SU-DHL-6 (cell line): ENCODE measurements around the gene ENOX1.

Source experiments
- H2AFZ ChIP-seq: fragments of 200-600 bp; sonication (generic); 2 replicates; pipeline ENCODE4 v1.6.1; 2014; ENCODE audit warnings: low read depth, mild to moderate bottlenecking, moderate library complexity, mixed read lengths, antibody characterized with exemption, low read length; ENCODE audit not compliant: severe bottlenecking
- H3F3A ChIP-seq: fragments of 200-600 bp; shearing (Covaris generic); 2 replicates; pipeline ENCODE4 v1.6.0; 2016; ENCODE audit warnings: antibody characterized with exemption, mild to moderate bottlenecking; ENCODE audit not compliant: insufficient read depth
- H3K27ac ChIP-seq: fragments of 200-600 bp; sonication (generic); 2 replicates; pipeline ENCODE4 v1.5.1; 2016; ENCODE audit warnings: low read depth, mild to moderate bottlenecking, low read length, moderate library complexity, mixed read lengths
- H3K27me3 ChIP-seq: fragments of 200-600 bp; sonication (generic), shearing (Covaris generic); 2 replicates; pipeline ENCODE4 v1.6.0; 2014; ENCODE audit warnings: mild to moderate bottlenecking, low read length
- H3K36me3 ChIP-seq: fragments of 200-600 bp; sonication (generic); 2 replicates; pipeline ENCODE4 v1.6.1; 2014; ENCODE audit warnings: mild to moderate bottlenecking, low read length, mixed read lengths
- H3K4me2 ChIP-seq: fragments of 300-600, 200-600 bp; shearing (Covaris generic), sonication (generic); 2 replicates; pipeline ENCODE4 v1.6.0; 2014; ENCODE audit warnings: low read length, low read depth, mild to moderate bottlenecking; ENCODE audit not compliant: poor library complexity, severe bottlenecking
- H3K4me3 ChIP-seq: fragments of 200-600 bp; sonication (generic); 2 replicates; pipeline ENCODE4 v1.5.1; 2014; ENCODE audit warnings: antibody characterized with exemption, low read length, mild to moderate bottlenecking, mixed read lengths; ENCODE audit not compliant: insufficient read depth, poor library complexity, severe bottlenecking
- H3K79me2 ChIP-seq: fragments of 200-600 bp; sonication (generic); 2 replicates; pipeline ENCODE4 v1.6.1; 2014; ENCODE audit warnings: mild to moderate bottlenecking, low read length, moderate library complexity; ENCODE audit not compliant: insufficient read depth
- H3K9ac ChIP-seq: fragments of 200-600 bp; sonication (generic); 2 replicates; pipeline ENCODE4 v1.7.0; 2014; ENCODE audit warnings: mild to moderate bottlenecking, low read length
- H3K9me2 ChIP-seq: fragments of 200-600 bp; sonication (generic); replicated peaks from 2 replicates; pipeline ENCODE4 v1.6.1; 2014; ENCODE audit warnings: low read length; ENCODE audit not compliant: insufficient read depth
- H3K9me3 ChIP-seq: fragments of 200-600 bp; sonication (generic); 2 replicates; pipeline ENCODE4 v1.6.1; 2014; ENCODE audit warnings: low read length, mixed read lengths; ENCODE audit not compliant: insufficient read depth
- H4K20me1 ChIP-seq: fragments of 200-600 bp; sonication (generic); 2 replicates; pipeline ENCODE4 v1.6.1; 2014; ENCODE audit warnings: low read depth, mild to moderate bottlenecking, antibody characterized with exemption, low read length, moderate library complexity, mixed read lengths
- CTCF ChIP-seq: fragments of 200-600 bp; sonication (generic); IDR thresholded peaks from one replicate; pipeline ENCODE4 v1.5.1; 2017; ENCODE audit warnings: antibody characterized with exemption, mild to moderate bottlenecking, low read length, moderate library complexity; ENCODE audit not compliant: insufficient read depth, poor library complexity, severe bottlenecking
- EZH2phosphoT487 ChIP-seq: fragments of 200-600 bp; sonication (generic), shearing (Covaris generic); conservative IDR thresholded peaks from 2 replicates; pipeline ENCODE4 v1.6.1; 2018; ENCODE audit warnings: mild to moderate bottlenecking, antibody characterized with exemption, low read length, moderate library complexity, mixed read lengths

The ENOX1 gene

GRCh38 chr13:43360892-43361610 is 425.7 kb downstream of the ENOX1 start:
- Histone ChIP-seq H3K27ac (no peak overlapping the region), H3K79me2 (no peaks in the 10 kb centered on the region), H3F3A (no peaks in the 10 kb centered on the region), H3K4me3 (no peak overlapping the region), H2AFZ (no peak overlapping the region), H3K9me3 (no peaks in the 10 kb centered on the region), H3K36me3 (no peaks in the 10 kb centered on the region), H3K9me2 (no peaks in the 10 kb centered on the region), H4K20me1 (no peaks in the 10 kb centered on the region), H3K4me2 (no peak overlapping the region), H3K27me3 (no peaks in the 10 kb centered on the region), H3K9ac (no peak overlapping the region)
- no peak for TF ChIP-seq EZH2phosphoT487
- no peak for TF ChIP-seq CTCF

DNA sequence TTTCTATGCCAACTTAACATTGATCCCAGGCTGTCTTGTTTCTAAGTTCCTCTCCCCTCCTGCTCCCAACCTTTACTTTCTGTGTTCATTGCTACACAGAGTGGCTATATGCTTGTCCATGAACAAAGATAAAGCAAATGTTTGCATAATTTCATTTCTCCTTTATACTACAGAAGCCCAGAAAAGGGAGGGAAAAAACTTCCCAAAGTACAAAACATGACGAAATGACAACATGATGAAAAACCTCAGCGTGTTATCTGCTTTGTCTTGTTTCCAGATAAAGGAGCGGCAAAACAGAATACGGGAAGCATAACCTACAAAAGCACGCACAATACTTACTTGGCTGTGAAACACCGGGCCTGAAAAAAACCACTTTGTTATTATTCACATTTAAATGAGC is 426.6 kb downstream of the ENOX1 start:
- Histone ChIP-seq H3K9ac (no peak overlapping the region), H3K4me3 (no peak overlapping the region), H3K9me2 (no peaks in the 10 kb centered on the region)

GRCh38 chr13:43359536-43359935 is 427.2 kb downstream of the ENOX1 start:
- Histone ChIP-seq H3F3A (no peaks in the 10 kb centered on the region), H3K9me3 (no peaks in the 10 kb centered on the region), H3K36me3 (no peaks in the 10 kb centered on the region), H3K79me2 (no peaks in the 10 kb centered on the region), H3K4me3 (no peak overlapping the region), H3K27ac (no peak overlapping the region), H3K27me3 (no peaks in the 10 kb centered on the region), H3K9ac (no peak overlapping the region), H3K9me2 (no peaks in the 10 kb centered on the region), H2AFZ (no peak overlapping the region), H3K4me2 (no peak overlapping the region), H4K20me1 (no peaks in the 10 kb centered on the region)
- TF ChIP-seq EZH2phosphoT487 (no peak), CTCF (no peak)

More for the DNA sequence above, 426.6 kb downstream of the ENOX1 start:
- Histone ChIP-seq H3K27me3 (no peaks in the 10 kb centered on the region), H3F3A (no peaks in the 10 kb centered on the region), H2AFZ (no peak overlapping the region), H3K79me2 (no peaks in the 10 kb centered on the region), H3K27ac (no peak overlapping the region), H3K9me3 (no peaks in the 10 kb centered on the region), H3K36me3 (no peaks in the 10 kb centered on the region), H3K4me2 (no peak overlapping the region), H4K20me1 (no peaks in the 10 kb centered on the region)
- no peak for TF ChIP-seq EZH2phosphoT487
- TF ChIP-seq CTCF, result no peak
